Astrocyte (in vitro differentiated cells and primary cell): Measurements from ENCODE around the gene IGFN1. TPM values are rescaled to one million over a fixed set of nuclear protein-coding genes. Genes with fewer than 3 reads are reported as not detected.

Experiments used
- DNase-seq: peaks from one replicate; pipeline ENCODE4 v3.0.0-alpha.2; 2010; ENCODE audit warnings: low read depth
- FAIRE-seq: peaks from 2 replicates; lab custom pipeline; 2011; peaks lifted over from hg19 to GRCh38; lab: Jason Lieb, UNC
- H2AFZ ChIP-seq: 2 replicates; pipeline ENCODE4 v1.6.0; 2012; ENCODE audit warnings: low read depth, low read length, inconsistent platforms
- H3K27ac ChIP-seq: 2 replicates; pipeline ENCODE4 v1.5.1; 2011; ENCODE audit warnings: low read depth, low read length, inconsistent platforms
- H3K27me3 ChIP-seq: 2 replicates; pipeline ENCODE4 v1.6.0; 2011; ENCODE audit warnings: low read length, inconsistent platforms; ENCODE audit not compliant: insufficient read depth
- H3K36me3 ChIP-seq: 2 replicates; pipeline ENCODE4 v1.5.1; 2011; ENCODE audit warnings: low read length, inconsistent platforms; ENCODE audit not compliant: insufficient read depth
- H3K4me1 ChIP-seq: 2 replicates; pipeline ENCODE4 v1.5.1; 2011; ENCODE audit warnings: low read length, inconsistent platforms; ENCODE audit not compliant: insufficient read depth
- H3K4me2 ChIP-seq: 2 replicates; pipeline ENCODE4 v1.6.0; 2012; ENCODE audit warnings: low read length, inconsistent platforms
- H3K4me3 ChIP-seq: 2 replicates; pipeline ENCODE4 v1.5.1; 2011; ENCODE audit warnings: low read depth, mild to moderate bottlenecking, low read length, inconsistent platforms; ENCODE audit not compliant: insufficient read depth
- H3K79me2 ChIP-seq: 2 replicates; pipeline ENCODE4 v1.6.0; 2012; ENCODE audit warnings: mild to moderate bottlenecking, low read length, inconsistent platforms; ENCODE audit not compliant: insufficient read depth
- H3K9ac ChIP-seq: 2 replicates; pipeline ENCODE4 v1.6.0; 2012; ENCODE audit warnings: mild to moderate bottlenecking, low read length, inconsistent platforms
- H3K9me3 ChIP-seq: 2 replicates; pipeline ENCODE4 v1.5.1; 2012; ENCODE audit warnings: low read depth, mild to moderate bottlenecking, low read length, inconsistent platforms; ENCODE audit not compliant: insufficient read depth
- H4K20me1 ChIP-seq: 2 replicates; pipeline ENCODE4 v1.6.0; 2012; ENCODE audit warnings: low read length, inconsistent platforms; ENCODE audit not compliant: insufficient read depth
- H3K27ac Mint-ChIP-seq: one replicate; pipeline ENCODE4 v1.8.0; 2021; ENCODE audit warnings: mild to moderate bottlenecking, mixed read lengths; ENCODE audit not compliant: unreplicated experiment
- H3K27me3 Mint-ChIP-seq: one replicate; pipeline ENCODE4 v1.8.0; 2021; ENCODE audit warnings: low read depth, mixed read lengths; ENCODE audit not compliant: unreplicated experiment
- H3K36me3 Mint-ChIP-seq: one replicate; pipeline ENCODE4 v1.8.0; 2021; ENCODE audit warnings: low read depth, mixed read lengths; ENCODE audit not compliant: unreplicated experiment
- H3K4me1 Mint-ChIP-seq: one replicate; pipeline ENCODE4 v1.8.0; 2021; ENCODE audit warnings: low read depth, mixed read lengths; ENCODE audit not compliant: unreplicated experiment
- H3K4me3 Mint-ChIP-seq: one replicate; pipeline ENCODE4 v1.8.0; 2021; ENCODE audit warnings: mild to moderate bottlenecking, moderate library complexity, mixed read lengths; ENCODE audit not compliant: unreplicated experiment
- H3K9me3 Mint-ChIP-seq: one replicate; pipeline ENCODE4 v1.8.0; 2021; ENCODE audit warnings: mild to moderate bottlenecking, mixed read lengths; ENCODE audit not compliant: unreplicated experiment
- EZH2 ChIP-seq: IDR thresholded peaks from 2 replicates; pipeline ENCODE4 v1.6.1; 2012; ENCODE audit warnings: mild to moderate bottlenecking, low read length, inconsistent platforms; ENCODE audit not compliant: insufficient read depth
- total RNA-seq: library from RNA; stranded (reverse); gene quantifications from 2 replicates; pipeline ENCODE4 v1.2.1, GENCODE V29; 2021
- TF ChIP-seq, protein P1 (sequence below): IDR thresholded peaks from 2 replicates; pipeline ENCODE4 v1.5.1; 2011; ENCODE audit warnings: low read depth, mild to moderate bottlenecking, inconsistent platforms, low read length, moderate library complexity; ENCODE audit not compliant: insufficient read depth

IGFN1 gene
- total RNA-seq, 1 donor from 2014 or later: 0.02 TPM

DNA sequence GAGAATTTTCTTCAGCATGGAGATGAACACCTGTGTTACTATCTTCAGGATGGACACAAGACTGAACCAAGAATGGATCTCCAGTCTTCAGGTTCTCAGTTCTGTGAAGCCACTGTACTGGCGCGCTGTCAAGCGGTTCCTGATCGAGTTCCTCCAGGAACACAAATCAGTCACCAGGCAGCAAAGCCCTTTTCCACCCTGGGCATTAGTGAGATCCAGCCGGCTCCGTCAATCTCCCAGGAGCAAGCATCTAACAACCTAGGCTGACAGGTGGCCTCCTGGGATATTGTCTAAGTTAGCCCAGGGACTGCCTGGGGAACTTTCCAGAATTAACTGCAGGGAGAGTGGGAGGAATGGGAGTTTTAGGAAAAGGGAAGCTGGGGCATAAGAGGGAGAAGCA lies 9.7 kb upstream of the IGFN1 start:
- Mint-ChIP-seq H3K36me3 (peaks cover 2% of the 10 kb centered on the region), H3K4me3 (no peak overlapping the region)
- FAIRE-seq: no peak

DNA sequence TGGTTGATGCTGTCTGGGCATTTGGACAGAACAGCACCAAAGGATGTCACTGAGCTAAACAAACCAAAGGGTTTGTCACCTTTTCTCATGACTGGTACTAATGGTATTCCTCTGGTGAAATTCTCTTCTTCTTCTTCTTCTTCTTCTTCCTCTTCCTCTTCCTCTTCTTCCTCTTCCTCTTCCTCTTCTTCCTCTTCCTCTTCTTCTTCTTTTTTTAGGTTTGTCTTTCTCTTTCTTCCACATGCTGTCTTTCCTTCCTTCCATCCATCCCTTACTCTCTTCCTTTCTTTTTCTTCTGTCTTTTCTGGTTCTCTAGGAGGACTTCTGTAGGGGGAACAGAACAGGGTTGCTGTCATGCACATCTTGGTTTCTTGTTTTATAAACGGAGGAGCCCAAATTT lies 9.3 kb upstream of the IGFN1 start:
- H3K27ac Mint-ChIP-seq: no peak overlapping the region
- Histone ChIP-seq H3K4me3 (no peak overlapping the region), H3K9me3 (peaks cover 9% of the 10 kb centered on the region), H3K79me2 (no peaks in the 10 kb centered on the region), H3K9ac (no peak overlapping the region), H3K4me1 (peaks cover 14% of the 10 kb centered on the region), H2AFZ (no peak overlapping the region), H4K20me1 (no peaks in the 10 kb centered on the region), H3K4me2 (no peak overlapping the region), H3K36me3 (no peaks in the 10 kb centered on the region), H3K27me3 (peaks cover 31% of the 10 kb centered on the region), H3K27ac (no peak overlapping the region)
- H3K27me3 Mint-ChIP-seq: peaks cover 54% of the 10 kb centered on the region
- FAIRE-seq (no peak), DNase-seq (no peak)
- H3K36me3 Mint-ChIP-seq: peaks cover 2% of the 10 kb centered on the region
- no peak for TF ChIP-seq EZH2
- H3K4me3 Mint-ChIP-seq: no peak overlapping the region
- peaks cover 15% of the 10 kb centered on the region for H3K4me1 Mint-ChIP-seq
- peaks cover 13% of the 10 kb centered on the region for H3K9me3 Mint-ChIP-seq

More for the DNA sequence above, 9.7 kb upstream of the IGFN1 start:
- H3K27ac Mint-ChIP-seq: no peak overlapping the region
- peaks cover 57% of the 10 kb centered on the region for H3K27me3 Mint-ChIP-seq
- Histone ChIP-seq H3K9me3 (peaks cover 9% of the 10 kb centered on the region), H3K9ac (no peak overlapping the region), H3K36me3 (no peaks in the 10 kb centered on the region), H4K20me1 (no peaks in the 10 kb centered on the region), H3K27ac (no peak overlapping the region), H3K4me2 (no peak overlapping the region), H3K27me3 (peaks cover 31% of the 10 kb centered on the region), H3K79me2 (no peaks in the 10 kb centered on the region), H3K4me1 (peaks cover 14% of the 10 kb centered on the region), H2AFZ (no peak overlapping the region), H3K4me3 (no peak overlapping the region)
- H3K4me1 Mint-ChIP-seq: peaks cover 15% of the 10 kb centered on the region
- H3K9me3 Mint-ChIP-seq: peaks cover 13% of the 10 kb centered on the region
- DNase-seq: no peak
- TF ChIP-seq EZH2: no peak
- TF ChIP-seq, protein P1, sequence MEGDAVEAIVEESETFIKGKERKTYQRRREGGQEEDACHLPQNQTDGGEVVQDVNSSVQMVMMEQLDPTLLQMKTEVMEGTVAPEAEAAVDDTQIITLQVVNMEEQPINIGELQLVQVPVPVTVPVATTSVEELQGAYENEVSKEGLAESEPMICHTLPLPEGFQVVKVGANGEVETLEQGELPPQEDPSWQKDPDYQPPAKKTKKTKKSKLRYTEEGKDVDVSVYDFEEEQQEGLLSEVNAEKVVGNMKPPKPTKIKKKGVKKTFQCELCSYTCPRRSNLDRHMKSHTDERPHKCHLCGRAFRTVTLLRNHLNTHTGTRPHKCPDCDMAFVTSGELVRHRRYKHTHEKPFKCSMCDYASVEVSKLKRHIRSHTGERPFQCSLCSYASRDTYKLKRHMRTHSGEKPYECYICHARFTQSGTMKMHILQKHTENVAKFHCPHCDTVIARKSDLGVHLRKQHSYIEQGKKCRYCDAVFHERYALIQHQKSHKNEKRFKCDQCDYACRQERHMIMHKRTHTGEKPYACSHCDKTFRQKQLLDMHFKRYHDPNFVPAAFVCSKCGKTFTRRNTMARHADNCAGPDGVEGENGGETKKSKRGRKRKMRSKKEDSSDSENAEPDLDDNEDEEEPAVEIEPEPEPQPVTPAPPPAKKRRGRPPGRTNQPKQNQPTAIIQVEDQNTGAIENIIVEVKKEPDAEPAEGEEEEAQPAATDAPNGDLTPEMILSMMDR: no peak

DNA sequence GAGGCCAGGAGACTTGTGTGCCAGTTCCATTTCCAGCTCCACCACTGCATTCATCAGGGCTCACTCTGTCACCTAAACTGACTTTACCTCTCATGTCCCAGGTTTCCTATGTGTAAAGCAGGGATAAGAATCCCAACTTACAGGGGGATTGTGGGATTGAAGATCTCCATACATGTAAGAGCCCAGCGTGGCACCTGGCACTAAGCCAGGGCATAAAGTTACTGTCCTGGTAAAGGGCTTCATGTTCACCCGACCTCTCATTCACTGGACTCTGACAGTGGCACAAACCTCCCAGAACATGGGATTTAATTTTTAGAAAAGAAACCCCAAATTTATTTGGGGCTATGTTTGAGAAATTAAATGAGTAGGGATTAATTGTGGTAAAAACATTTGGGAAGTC lies 8.9 kb upstream of the IGFN1 start:
- H3K4me1 Mint-ChIP-seq: peaks cover 15% of the 10 kb centered on the region
- peaks cover 14% of the 10 kb centered on the region for H3K4me1 ChIP-seq
- no peak overlapping the region for H3K9ac ChIP-seq
- H3K27me3 Mint-ChIP-seq: peaks cover 50% of the 10 kb centered on the region
- no peaks in the 10 kb centered on the region for H3K36me3 ChIP-seq
- H3K4me3 Mint-ChIP-seq: no peak overlapping the region
- H3K4me3 ChIP-seq: no peak overlapping the region
- peaks cover 13% of the 10 kb centered on the region for H3K9me3 Mint-ChIP-seq
- no peak overlapping the region for H2AFZ ChIP-seq
- peaks cover 2% of the 10 kb centered on the region for H3K36me3 Mint-ChIP-seq
- no peak for TF ChIP-seq EZH2
- no peak overlapping the region for H3K4me2 ChIP-seq
- no peak overlapping the region for H3K27ac Mint-ChIP-seq
- H3K9me3 ChIP-seq: peaks cover 9% of the 10 kb centered on the region
- FAIRE-seq (no peak), DNase-seq (no peak)
- peaks cover 31% of the 10 kb centered on the region for H3K27me3 ChIP-seq
- no peaks in the 10 kb centered on the region for H3K79me2 ChIP-seq
- H4K20me1 ChIP-seq: no peaks in the 10 kb centered on the region
- no peak overlapping the region for H3K27ac ChIP-seq
